HG03432 (cell line): ENCODE results near the gene GOT1.
A peak's percentile ranks its signal among the peaks of the same experiment; 100 is the strongest.

ENCODE experiments used
- ATAC-seq: cut with Tn5 transposase; IDR thresholded peaks from one replicate; pipeline ENCODE4 v1.9.1; 2021; ENCODE audit warnings: mild to moderate bottlenecking, moderate library complexity; ENCODE audit not compliant: unreplicated experiment

The GOT1 gene

GRCh38 chr10:99430451-99431189, at the start of gene GOT1:
GOT1 (minus strand) TSS chr10:99430624; CDS start chr10:99430565, 59 bp downstream.
- ATAC-seq, result peak; percentile 96

GRCh38 chr10:99470327-99470726, 39.9 kb upstream of the GOT1 start:
- no peak for ATAC-seq

GRCh38 chr10:99467236-99467999, 37.0 kb upstream of the GOT1 start:
- no peak for ATAC-seq

GRCh38 chr10:99466632-99467223, 36.3 kb upstream of the GOT1 start:
- no peak for ATAC-seq

GRCh38 chr10:99461230-99461629, 30.8 kb upstream of the GOT1 start:
- ATAC-seq, result no peak

- no peak for ATAC-seq
These were observed 29.6 kb upstream of the GOT1 start for GRCh38 chr10:99460070-99460469.

- no peak for ATAC-seq
These were observed 28.8 kb upstream of the GOT1 start for GRCh38 chr10:99459217-99459616.

- ATAC-seq, result no peak
These were observed 27.4 kb upstream of the GOT1 start for GRCh38 chr10:99457813-99458212.

GRCh38 chr10:99456931-99457288, 26.5 kb upstream of the GOT1 start:
- ATAC-seq, result no peak

- ATAC-seq, result no peak
These were observed 25.9 kb upstream of the GOT1 start for GRCh38 chr10:99456207-99456930.

GRCh38 chr10:99451981-99452380, 21.6 kb upstream of the GOT1 start:
- no peak for ATAC-seq

GRCh38 chr10:99451499-99451788, 21.0 kb upstream of the GOT1 start:
- ATAC-seq, result no peak

GRCh38 chr10:99450624-99451498, 20.4 kb upstream of the GOT1 start:
- ATAC-seq, result no peak

- no peak for ATAC-seq
These were observed 19.7 kb upstream of the GOT1 start for GRCh38 chr10:99450156-99450555.

- ATAC-seq, result no peak
These were observed 18.6 kb upstream of the GOT1 start for GRCh38 chr10:99449023-99449422.

GRCh38 chr10:99444383-99445045, 14.1 kb upstream of the GOT1 start:
- no peak for ATAC-seq

GRCh38 chr10:99443500-99443899, 13.1 kb upstream of the GOT1 start:
- no peak for ATAC-seq

- no peak for ATAC-seq
These were observed 12.0 kb upstream of the GOT1 start for GRCh38 chr10:99442394-99442793.

GRCh38 chr10:99438890-99439289, 8.5 kb upstream of the GOT1 start:
- no peak for ATAC-seq

GRCh38 chr10:99435986-99436638, 5.7 kb upstream of the GOT1 start:
- peak; percentile 64 for ATAC-seq
